Caco-2 (cell line): Measurements from ENCODE around the gene CHMP3. TPM values are rescaled to one million over a fixed set of nuclear protein-coding genes. Genes with fewer than 3 reads are reported as not detected.

Source experiments
- BruUV-seq: library from RNA; stranded (reverse); fragments of 400-500 nt; replicated peaks from 2 replicates; lab custom pipeline; 2021; lab: Mats Ljungman, UMichigan
- CTCF ChIA-PET: fragments of 300-600 bp; sonication (Branson Sonifier 250); formaldehyde crosslinking; loops from one replicate; lab custom pipeline; 2022; ENCODE audit warnings: antibody characterized with exemption; lab: Charles Lee
- POLR2A ChIA-PET: fragments of 300-600 bp; sonication (Branson Sonifier 250); formaldehyde crosslinking; loops from one replicate; lab custom pipeline; 2022; ENCODE audit warnings: antibody characterized with exemption; lab: Charles Lee
- DNase-seq, 2 experiments: peaks; one replicate each; pipeline versions ENCODE4 v3.0.0 to v3.0.0-alpha.2; 2020 to 2022
- H3K27me3 ChIP-seq: replicated peaks from 2 replicates; pipeline ENCODE4 v1.6.0; 2011; ENCODE audit warnings: low read length; ENCODE audit not compliant: control insufficient read depth, insufficient read depth
- H3K36me3 ChIP-seq: 2 replicates; pipeline ENCODE4 v1.5.1; 2011; ENCODE audit warnings: low read length; ENCODE audit not compliant: control insufficient read depth, insufficient read depth
- H3K4me1 ChIP-seq: fragments of 250-450 bp; sonication (Bioruptor Pico); 2 replicates; pipeline ENCODE4 v1.5.1; 2020; ENCODE audit warnings: mild to moderate bottlenecking
- H3K4me3 ChIP-seq: 2 replicates; pipeline ENCODE4 v1.5.1; 2011; ENCODE audit warnings: low read depth, mild to moderate bottlenecking, control low read depth, low read length
- H3K9me3 ChIP-seq: fragments of 250-450 bp; sonication (Bioruptor Pico); 2 replicates; pipeline ENCODE4 v1.5.1; 2020; ENCODE audit warnings: mild to moderate bottlenecking, moderate library complexity
- H3K27ac Mint-ChIP-seq: one replicate; pipeline ENCODE4 v1.8.0; 2022; ENCODE audit warnings: mixed read lengths; ENCODE audit not compliant: unreplicated experiment
- H3K27me3 Mint-ChIP-seq: one replicate; pipeline ENCODE4 v1.8.0; 2022; ENCODE audit warnings: mixed read lengths; ENCODE audit not compliant: insufficient read depth, unreplicated experiment
- H3K36me3 Mint-ChIP-seq: one replicate; pipeline ENCODE4 v1.8.0; 2022; ENCODE audit warnings: mild to moderate bottlenecking, mixed read lengths; ENCODE audit not compliant: insufficient read depth, unreplicated experiment
- H3K4me1 Mint-ChIP-seq: one replicate; pipeline ENCODE4 v1.8.0; 2022; ENCODE audit warnings: low read depth, mixed read lengths; ENCODE audit not compliant: unreplicated experiment
- H3K4me3 Mint-ChIP-seq: one replicate; pipeline ENCODE4 v1.8.0; 2022; ENCODE audit warnings: mild to moderate bottlenecking, moderate library complexity, mixed read lengths; ENCODE audit not compliant: unreplicated experiment
- H3K9me3 Mint-ChIP-seq: one replicate; pipeline ENCODE4 v1.8.0; 2022; ENCODE audit warnings: mixed read lengths; ENCODE audit not compliant: unreplicated experiment
- CTCF ChIP-seq, 2 experiments: fragments of 200-600 bp in 1 of 2; IDR thresholded peaks; 1 replicate in 1 of 2; 2 replicates in 1 of 2; pipeline versions ENCODE4 v1.5.1 to v1.8.0; 2011 to 2022; ENCODE audit warnings: antibody characterized with exemption in 1 of 2, control low read depth in 1 of 2, inconsistent platforms in 1 of 2, low read depth in 1 of 2, low read length in 1 of 2, mild to moderate bottlenecking in 1 of 2, moderate library complexity in 1 of 2; ENCODE audit not compliant: insufficient read depth in 1 of 2, severe bottlenecking in 1 of 2, unreplicated experiment in 1 of 2
- intact Hi-C: fragments of 100-400 bp; cut with micrococcal nuclease; formaldehyde crosslinking; loops from one replicate; pipeline ENCODE4 v1.10.0; 2022; ENCODE audit not compliant: unreplicated experiment
- total RNA-seq: library from RNA; stranded (reverse); gene quantifications from 2 replicates; pipeline ENCODE4 v1.2.3, GENCODE V29; 2022

Gene CHMP3
- total RNA-seq, 1 experiment from 2014 or later: 93.5 TPM

GRCh38 chr2:86584151-86584913 is 21.1 kb upstream of the CHMP3 start:
- no TSS peak for BruUV-seq
- no peaks in the 10 kb centered on the region for H3K36me3 Mint-ChIP-seq
- no peak overlapping the region for H3K27ac Mint-ChIP-seq
- TF ChIP-seq CTCF (IDR thresholded peaks at IDR 0.05; ENCODE audit: insufficient read depth in 1 of 2, low read depth in 1 of 2, low read length in 1 of 2, severe bottlenecking in 1 of 2, unreplicated experiment in 1 of 2): no peak
- H3K4me3 Mint-ChIP-seq: no peak overlapping the region
- intact Hi-C loops: no loop called here
- H3K9me3 ChIP-seq: peaks cover 3% of the 10 kb centered on the region; the same call in 1 of the 2 replicates
- no peak for DNase-seq
- peaks cover 18% of the 10 kb centered on the region for H3K27me3 Mint-ChIP-seq
- H3K9me3 Mint-ChIP-seq: no peaks in the 10 kb centered on the region
- ChIA-PET CTCF (no interaction called here), POLR2A (no interaction called here)
- no peak overlapping the region for H3K4me3 ChIP-seq
- H3K36me3 ChIP-seq: no peaks in the 10 kb centered on the region
- H3K4me1 Mint-ChIP-seq: no peaks in the 10 kb centered on the region
- no peaks in the 10 kb centered on the region for H3K27me3 ChIP-seq
- no peaks in the 10 kb centered on the region for H3K4me1 ChIP-seq

GRCh38 chr2:86580560-86580959 is 17.3 kb upstream of the CHMP3 start:
- H3K27me3 Mint-ChIP-seq: peaks cover 13% of the 10 kb centered on the region
- ChIA-PET POLR2A (no interaction called here), CTCF (no interaction called here)
- Histone ChIP-seq H3K9me3 (peaks cover 6% of the 10 kb centered on the region; the same call in 1 of the 2 replicates), H3K4me3 (no peak overlapping the region), H3K27me3 (no peaks in the 10 kb centered on the region), H3K36me3 (no peaks in the 10 kb centered on the region), H3K4me1 (no peaks in the 10 kb centered on the region)
- no peak overlapping the region for H3K27ac Mint-ChIP-seq
- H3K36me3 Mint-ChIP-seq: no peaks in the 10 kb centered on the region
- DNase-seq: no peak
- intact Hi-C loops: no loop called here
- H3K9me3 Mint-ChIP-seq: no peaks in the 10 kb centered on the region
- no peak for TF ChIP-seq CTCF (IDR thresholded peaks at IDR 0.05; ENCODE audit: insufficient read depth in 1 of 2, low read depth in 1 of 2, low read length in 1 of 2, severe bottlenecking in 1 of 2, unreplicated experiment in 1 of 2)
- no peaks in the 10 kb centered on the region for H3K4me1 Mint-ChIP-seq
- BruUV-seq: no TSS peak
- H3K4me3 Mint-ChIP-seq: no peak overlapping the region

GRCh38 chr2:86577817-86578456 is 14.7 kb upstream of the CHMP3 start:
- Histone ChIP-seq H3K4me3 (no peak overlapping the region), H3K4me1 (no peaks in the 10 kb centered on the region), H3K36me3 (no peaks in the 10 kb centered on the region), H3K27me3 (no peaks in the 10 kb centered on the region), H3K9me3 (peaks cover 6% of the 10 kb centered on the region; the same call in 1 of the 2 replicates)
- Mint-ChIP-seq H3K4me1 (no peaks in the 10 kb centered on the region), H3K27ac (no peak overlapping the region), H3K9me3 (no peaks in the 10 kb centered on the region), H3K36me3 (no peaks in the 10 kb centered on the region), H3K4me3 (no peak overlapping the region), H3K27me3 (peaks cover 9% of the 10 kb centered on the region)
- intact Hi-C loops: no loop called here
- POLR2A ChIA-PET: no interaction called here
- no peak for DNase-seq
- TF ChIP-seq CTCF (IDR thresholded peaks at IDR 0.05; ENCODE audit: insufficient read depth in 1 of 2, low read depth in 1 of 2, low read length in 1 of 2, severe bottlenecking in 1 of 2, unreplicated experiment in 1 of 2): no peak
- no TSS peak for BruUV-seq
- CTCF ChIA-PET: no interaction called here
